ENCODE measurements around the gene C17orf78. TPM values are rescaled to one million over a fixed set of nuclear protein-coding genes. Genes with fewer than 3 reads are reported as not detected.

The C17orf78 gene
- total RNA-seq, 1 donor from 2014 or later, result not detected

DNA sequence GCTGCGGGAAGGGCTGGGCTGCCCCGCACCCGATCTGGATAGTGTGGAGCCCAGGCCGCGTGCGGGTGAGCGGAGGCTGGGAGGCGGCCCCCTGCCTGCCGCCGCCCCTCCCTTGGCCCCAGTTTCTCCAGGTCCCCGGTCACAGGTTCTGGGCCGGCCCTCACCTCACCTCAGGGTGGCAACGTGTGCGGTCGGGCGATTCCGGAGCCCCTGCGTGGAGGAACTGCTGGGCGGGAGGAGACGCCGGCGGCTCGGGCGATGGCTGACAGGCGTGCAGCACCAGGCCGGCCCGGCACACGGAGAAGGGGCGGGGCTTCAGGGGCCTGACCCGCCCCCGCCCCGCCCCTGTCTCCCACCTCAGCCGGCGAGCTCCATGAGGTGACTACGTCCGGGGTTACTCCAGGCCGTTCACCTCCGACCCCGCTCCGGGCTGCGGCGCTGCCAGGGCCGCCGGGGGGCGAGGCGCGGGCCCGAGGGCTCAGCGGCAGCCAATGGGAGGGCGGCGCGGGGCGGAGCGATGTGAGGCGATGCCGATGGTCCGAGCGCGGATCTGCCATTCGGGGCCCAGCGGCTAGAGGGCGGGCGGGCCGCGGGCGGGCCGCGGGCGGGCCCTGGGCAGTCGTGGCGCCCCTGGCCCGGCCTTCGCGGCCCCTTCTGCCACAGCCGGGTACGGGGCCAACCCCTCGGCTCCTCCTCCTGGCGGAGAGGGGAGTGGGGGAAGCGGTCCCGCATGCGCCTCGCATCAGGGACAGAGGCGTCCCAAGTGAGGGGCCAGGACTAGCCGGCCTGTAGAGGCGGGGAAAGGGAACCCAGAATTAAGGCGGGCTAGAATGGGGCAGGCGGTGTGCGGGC lies 16.7 kb upstream of the C17orf78 start:
- Mint-ChIP-seq H3K4me1 (ENCODE audit: unreplicated experiment) (peaks cover 23% of the 10 kb centered on the region), H3K27me3 (ENCODE audit: unreplicated experiment) (peaks cover 5% of the 10 kb centered on the region), H3K9me3 (ENCODE audit: unreplicated experiment) (no peaks in the 10 kb centered on the region), H3K27ac (ENCODE audit: unreplicated experiment) (no peak overlapping the region), H3K36me3 (ENCODE audit: low read depth, unreplicated experiment) (no peaks in the 10 kb centered on the region), H3K4me3 (ENCODE audit: unreplicated experiment) (peak overlapping the region; percentile 98)
- peak; percentile 99 for DNase-seq (ENCODE audit: low spot score)
- TF ChIP-seq, protein P1, sequence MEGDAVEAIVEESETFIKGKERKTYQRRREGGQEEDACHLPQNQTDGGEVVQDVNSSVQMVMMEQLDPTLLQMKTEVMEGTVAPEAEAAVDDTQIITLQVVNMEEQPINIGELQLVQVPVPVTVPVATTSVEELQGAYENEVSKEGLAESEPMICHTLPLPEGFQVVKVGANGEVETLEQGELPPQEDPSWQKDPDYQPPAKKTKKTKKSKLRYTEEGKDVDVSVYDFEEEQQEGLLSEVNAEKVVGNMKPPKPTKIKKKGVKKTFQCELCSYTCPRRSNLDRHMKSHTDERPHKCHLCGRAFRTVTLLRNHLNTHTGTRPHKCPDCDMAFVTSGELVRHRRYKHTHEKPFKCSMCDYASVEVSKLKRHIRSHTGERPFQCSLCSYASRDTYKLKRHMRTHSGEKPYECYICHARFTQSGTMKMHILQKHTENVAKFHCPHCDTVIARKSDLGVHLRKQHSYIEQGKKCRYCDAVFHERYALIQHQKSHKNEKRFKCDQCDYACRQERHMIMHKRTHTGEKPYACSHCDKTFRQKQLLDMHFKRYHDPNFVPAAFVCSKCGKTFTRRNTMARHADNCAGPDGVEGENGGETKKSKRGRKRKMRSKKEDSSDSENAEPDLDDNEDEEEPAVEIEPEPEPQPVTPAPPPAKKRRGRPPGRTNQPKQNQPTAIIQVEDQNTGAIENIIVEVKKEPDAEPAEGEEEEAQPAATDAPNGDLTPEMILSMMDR (IDR thresholded peaks at IDR 0.05; ENCODE audit: unreplicated experiment), result peak; percentile 55

DNA sequence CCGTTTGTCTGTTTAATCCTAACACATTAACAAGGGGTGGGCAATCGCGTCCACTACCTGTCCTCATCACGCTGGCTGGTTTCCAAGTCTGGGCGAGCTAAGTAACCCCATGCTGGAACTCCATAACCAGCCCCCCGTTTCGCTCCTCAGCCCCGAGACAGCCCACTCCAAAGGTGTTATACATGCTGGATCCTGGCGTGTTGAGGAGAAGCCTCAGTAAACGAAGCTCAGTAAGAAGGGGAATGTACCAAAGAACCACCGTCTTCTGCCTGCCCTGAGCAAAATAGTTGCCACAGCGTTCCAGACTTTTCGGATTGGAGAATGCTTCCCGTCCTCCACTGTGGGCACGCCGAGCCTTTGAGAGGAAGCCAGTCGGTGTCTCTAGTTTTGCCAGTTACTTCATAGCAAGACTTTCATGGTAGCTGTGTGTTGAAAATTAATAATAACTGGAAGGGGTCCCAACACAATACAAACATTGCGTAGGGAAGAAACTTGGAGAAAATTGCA lies 16.1 kb upstream of the C17orf78 start:
- H3K27ac Mint-ChIP-seq (ENCODE audit: unreplicated experiment), result peak overlapping the region; percentile 82
- peaks cover 5% of the 10 kb centered on the region for H3K27me3 Mint-ChIP-seq (ENCODE audit: unreplicated experiment)
- H3K36me3 Mint-ChIP-seq (ENCODE audit: low read depth, unreplicated experiment), result no peaks in the 10 kb centered on the region
- H3K9me3 Mint-ChIP-seq (ENCODE audit: unreplicated experiment), result no peaks in the 10 kb centered on the region
- peaks cover 23% of the 10 kb centered on the region for H3K4me1 Mint-ChIP-seq (ENCODE audit: unreplicated experiment)
- TF ChIP-seq, protein P1 (IDR thresholded peaks at IDR 0.05; ENCODE audit: unreplicated experiment), result no peak
- DNase-seq (ENCODE audit: low spot score), result no peak
- peak overlapping the region; percentile 82 for H3K4me3 Mint-ChIP-seq (ENCODE audit: unreplicated experiment)

DNA sequence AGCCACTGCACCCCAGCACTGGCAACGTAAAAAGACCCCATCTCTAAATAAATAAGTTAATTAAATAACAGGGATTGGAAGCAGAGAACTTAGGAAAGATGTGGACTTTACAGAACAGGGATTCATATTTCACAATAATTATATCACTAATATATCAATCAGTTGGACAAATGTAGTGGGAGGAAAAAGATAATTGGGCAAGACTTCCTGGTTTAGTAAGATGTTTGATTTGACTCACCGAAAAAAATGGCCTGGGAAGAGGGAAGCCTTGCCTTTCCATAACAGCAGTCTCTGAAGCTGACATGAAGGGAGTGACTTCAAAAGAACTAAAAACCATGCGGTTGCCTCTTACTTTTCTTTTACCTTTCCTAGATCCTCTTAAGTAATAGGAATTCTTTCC lies 15.2 kb upstream of the C17orf78 start:
- Mint-ChIP-seq H3K36me3 (ENCODE audit: low read depth, unreplicated experiment) (no peaks in the 10 kb centered on the region), H3K27ac (ENCODE audit: unreplicated experiment) (no peak overlapping the region), H3K4me3 (ENCODE audit: unreplicated experiment) (no peak overlapping the region), H3K4me1 (ENCODE audit: unreplicated experiment) (peaks cover 23% of the 10 kb centered on the region), H3K9me3 (ENCODE audit: unreplicated experiment) (no peaks in the 10 kb centered on the region), H3K27me3 (ENCODE audit: unreplicated experiment) (peaks cover 5% of the 10 kb centered on the region)
- TF ChIP-seq, protein P1 (IDR thresholded peaks at IDR 0.05; ENCODE audit: unreplicated experiment), result no peak
- no peak for DNase-seq (ENCODE audit: low spot score)

DNA sequence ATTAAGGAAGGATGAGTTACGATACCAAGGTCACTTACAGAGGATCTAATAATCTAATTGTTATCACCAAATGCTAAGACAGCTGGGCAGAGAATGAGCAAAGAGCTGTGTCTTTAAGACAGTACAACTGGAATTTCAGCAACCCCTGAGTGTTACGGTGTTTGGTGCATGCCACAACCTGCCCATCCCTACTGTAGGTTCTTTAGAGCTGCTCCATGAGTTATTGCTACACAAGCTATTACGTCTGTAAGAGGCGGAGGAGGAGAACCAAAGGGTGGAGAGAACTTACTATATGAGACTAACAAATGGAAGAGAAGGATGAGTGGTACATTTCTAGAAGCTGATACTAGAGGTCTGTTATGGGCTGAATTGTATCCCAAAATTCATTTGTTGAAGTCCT lies 14.2 kb upstream of the C17orf78 start:
- Mint-ChIP-seq H3K4me3 (ENCODE audit: unreplicated experiment) (no peak overlapping the region), H3K36me3 (ENCODE audit: low read depth, unreplicated experiment) (no peaks in the 10 kb centered on the region), H3K27ac (ENCODE audit: unreplicated experiment) (no peak overlapping the region), H3K4me1 (ENCODE audit: unreplicated experiment) (peaks cover 23% of the 10 kb centered on the region), H3K9me3 (ENCODE audit: unreplicated experiment) (no peaks in the 10 kb centered on the region), H3K27me3 (ENCODE audit: unreplicated experiment) (peaks cover 5% of the 10 kb centered on the region)
- no peak for DNase-seq (ENCODE audit: low spot score)
- TF ChIP-seq, protein P1 (IDR thresholded peaks at IDR 0.05; ENCODE audit: unreplicated experiment), result no peak

DNA sequence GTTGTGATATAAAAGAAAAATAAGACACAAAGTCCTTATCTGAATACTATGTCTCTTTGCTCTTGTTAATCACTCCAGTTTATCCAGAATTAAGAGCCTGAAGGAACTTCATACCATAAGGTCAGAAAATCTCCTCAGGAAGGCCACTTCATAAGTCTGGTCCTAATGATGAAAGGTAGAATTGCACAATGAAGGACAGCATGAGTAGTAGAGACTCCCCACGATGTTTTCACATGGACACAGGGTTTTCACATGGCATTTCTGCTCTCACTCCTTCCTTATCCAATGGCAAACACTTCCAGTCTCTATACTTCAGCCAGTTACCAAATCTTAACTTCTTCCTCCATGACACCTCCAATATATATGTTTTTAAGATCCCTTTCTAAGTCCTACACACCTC lies 10.2 kb upstream of the C17orf78 start:
- Mint-ChIP-seq H3K36me3 (ENCODE audit: low read depth, unreplicated experiment) (no peaks in the 10 kb centered on the region), H3K4me3 (ENCODE audit: unreplicated experiment) (no peak overlapping the region), H3K4me1 (ENCODE audit: unreplicated experiment) (peaks cover 2% of the 10 kb centered on the region), H3K27ac (ENCODE audit: unreplicated experiment) (no peak overlapping the region), H3K9me3 (ENCODE audit: unreplicated experiment) (no peaks in the 10 kb centered on the region), H3K27me3 (ENCODE audit: unreplicated experiment) (no peaks in the 10 kb centered on the region)
- no peak for DNase-seq (ENCODE audit: low spot score)
- TF ChIP-seq, protein P1 (IDR thresholded peaks at IDR 0.05; ENCODE audit: unreplicated experiment), result no peak
